ENCODE results near the gene KRTAP10-11. TPM values are rescaled to one million over a fixed set of nuclear protein-coding genes. Genes with fewer than 3 reads are reported as not detected.

Gene KRTAP10-11
- total RNA-seq, 4 donors from 2014 or later, result not detected

GRCh38 chr21:44618909-44619308 is 27.3 kb upstream of the KRTAP10-11 start:
- no peaks in the 10 kb centered on the region for H3K36me3 ChIP-seq
- H3K4me1 ChIP-seq, result no peaks in the 10 kb centered on the region
- TF ChIP-seq CTCF (IDR thresholded peaks at IDR 0.05 in 4 of 5, conservative IDR thresholded peaks at IDR 0.05 in 1 of 5), result no peak
- TF ChIP-seq POLR2A (IDR thresholded peaks at IDR 0.05), result no peak
- H3K27ac ChIP-seq, result no peak overlapping the region
- in situ Hi-C loops (cut with MboI; ENCODE audit: low sequenced_read_pairs in 4 of 4), result no loop called here
- DNase-seq (no peak), ATAC-seq (no peak)
- H3K4me3 ChIP-seq, result no peak overlapping the region
- intact Hi-C loops (cut with DNase I; ENCODE audit: low total_unique reads), result no loop called here
- H3K27me3 ChIP-seq, result peaks cover 2 to 5% (median 2%) of the 10 kb centered on the region in 3 donors
- H3K9me3 ChIP-seq, result no peaks in the 10 kb centered on the region

GRCh38 chr21:44619886-44620285 is 26.3 kb upstream of the KRTAP10-11 start:
- ATAC-seq (no peak), DNase-seq (no peak)
- in situ Hi-C loops (cut with MboI; ENCODE audit: low sequenced_read_pairs in 4 of 4), result no loop called here
- TF ChIP-seq CTCF (IDR thresholded peaks at IDR 0.05 in 4 of 5, conservative IDR thresholded peaks at IDR 0.05 in 1 of 5) (no peak), POLR2A (IDR thresholded peaks at IDR 0.05) (no peak)
- H3K4me3 ChIP-seq, result no peak overlapping the region
- H3K4me1 ChIP-seq, result no peaks in the 10 kb centered on the region
- no peak overlapping the region for H3K27ac ChIP-seq
- no peaks in the 10 kb centered on the region for H3K36me3 ChIP-seq
- peaks cover 0 to 4% (median 2%) of the 10 kb centered on the region in 3 donors for H3K27me3 ChIP-seq
- intact Hi-C loops (cut with DNase I; ENCODE audit: low total_unique reads), result no loop called here
- H3K9me3 ChIP-seq, result no peaks in the 10 kb centered on the region

GRCh38 chr21:44623575-44623974 is 22.6 kb upstream of the KRTAP10-11 start:
- DNase-seq (no peak), ATAC-seq (no peak)
- peaks cover 0 to 14% (median 9%) of the 10 kb centered on the region in 3 donors for H3K27me3 ChIP-seq
- H3K36me3 ChIP-seq, result no peaks in the 10 kb centered on the region
- no peaks in the 10 kb centered on the region for H3K9me3 ChIP-seq
- no peak overlapping the region for H3K4me3 ChIP-seq
- H3K4me1 ChIP-seq, result no peaks in the 10 kb centered on the region
- in situ Hi-C loops (cut with MboI; ENCODE audit: low sequenced_read_pairs in 4 of 4), result no loop called here
- TF ChIP-seq POLR2A (IDR thresholded peaks at IDR 0.05) (no peak), CTCF (IDR thresholded peaks at IDR 0.05 in 4 of 5, conservative IDR thresholded peaks at IDR 0.05 in 1 of 5) (no peak)
- H3K27ac ChIP-seq, result no peak overlapping the region
- intact Hi-C loops (cut with DNase I; ENCODE audit: low total_unique reads), result no loop called here

- in situ Hi-C loops (cut with MboI; ENCODE audit: low sequenced_read_pairs in 4 of 4), result no loop called here
- H3K4me3 ChIP-seq, result no peak overlapping the region
- peaks cover 0 to 16% (median 14%) of the 10 kb centered on the region in 3 donors for H3K27me3 ChIP-seq
- no peaks in the 10 kb centered on the region for H3K9me3 ChIP-seq
- intact Hi-C loops (cut with DNase I; ENCODE audit: low total_unique reads), result no loop called here
- H3K27ac ChIP-seq, result no peak overlapping the region
- no peaks in the 10 kb centered on the region for H3K4me1 ChIP-seq
- TF ChIP-seq CTCF (IDR thresholded peaks at IDR 0.05 in 4 of 5, conservative IDR thresholded peaks at IDR 0.05 in 1 of 5) (no peak), POLR2A (IDR thresholded peaks at IDR 0.05) (no peak)
- ATAC-seq (no peak), DNase-seq (no peak)
- no peaks in the 10 kb centered on the region for H3K36me3 ChIP-seq
Observed at GRCh38 chr21:44625756-44626155, 20.5 kb upstream of the KRTAP10-11 start.

- DNase-seq (no peak), ATAC-seq (no peak)
- intact Hi-C loops (cut with DNase I; ENCODE audit: low total_unique reads), result no loop called here
- H3K4me1 ChIP-seq, result no peaks in the 10 kb centered on the region
- in situ Hi-C loops (cut with MboI; ENCODE audit: low sequenced_read_pairs in 4 of 4), result no loop called here
- TF ChIP-seq CTCF (IDR thresholded peaks at IDR 0.05 in 4 of 5, conservative IDR thresholded peaks at IDR 0.05 in 1 of 5), result no peak
- TF ChIP-seq POLR2A (IDR thresholded peaks at IDR 0.05), result no peak
- H3K4me3 ChIP-seq, result no peak overlapping the region
- H3K27ac ChIP-seq, result no peak overlapping the region
- peaks cover 0 to 16% (median 14%) of the 10 kb centered on the region in 3 donors for H3K27me3 ChIP-seq
- no peaks in the 10 kb centered on the region for H3K36me3 ChIP-seq
- no peaks in the 10 kb centered on the region for H3K9me3 ChIP-seq
Observed at GRCh38 chr21:44626262-44626661, 20.0 kb upstream of the KRTAP10-11 start.
